HEK293 (cell line): ENCODE results near the gene NPTN.

Experiments used
- CTCF ChIP-seq: fragments of 450-650 bp; formaldehyde crosslinking; IDR thresholded peaks from 2 replicates; pipeline ENCODE4 v1.5.1; 2016; ENCODE audit warnings: missing biosample characterization, missing genetic modification characterization
- GFI1B ChIP-seq: fragments of 450-650 bp; formaldehyde crosslinking; IDR thresholded peaks from 2 replicates; pipeline ENCODE4 v1.5.1; 2016; ENCODE audit warnings: missing biosample characterization, missing genetic modification characterization
- HOXA7 ChIP-seq: sonication (generic); formaldehyde crosslinking; IDR thresholded peaks from 2 replicates; pipeline ENCODE4 v1.8.1; 2022; ENCODE audit warnings: missing genetic modification reagents, borderline replicate concordance
- MEIS1 ChIP-seq: sonication (generic); formaldehyde crosslinking; IDR thresholded peaks from 2 replicates; pipeline ENCODE4 v1.8.1; 2022; ENCODE audit warnings: missing genetic modification reagents, mild to moderate bottlenecking, borderline replicate concordance
- REST ChIP-seq: fragments of 450-650 bp; formaldehyde crosslinking; IDR thresholded peaks from 2 replicates; pipeline ENCODE4 v1.5.1; 2016; ENCODE audit warnings: missing biosample characterization, missing genetic modification characterization
- ZBTB44 ChIP-seq: fragments of 450-650 bp; IDR thresholded peaks from 2 replicates; pipeline ENCODE4 v1.5.1; 2018; ENCODE audit warnings: missing biosample characterization, mild to moderate bottlenecking, missing genetic modification characterization
- ZNF26 ChIP-seq: fragments of 450-650 bp; formaldehyde crosslinking; IDR thresholded peaks from 2 replicates; pipeline ENCODE4 v1.5.1; 2016; ENCODE audit warnings: missing biosample characterization, missing genetic modification characterization
- ZNF513 ChIP-seq: fragments of 450-650 bp; IDR thresholded peaks from 2 replicates; pipeline ENCODE4 v1.5.1; 2018; ENCODE audit warnings: missing biosample characterization, missing genetic modification characterization
- ZNF639 ChIP-seq: fragments of 450-650 bp; formaldehyde crosslinking; IDR thresholded peaks from 2 replicates; pipeline ENCODE4 v1.5.1; 2016; ENCODE audit warnings: missing biosample characterization, missing genetic modification characterization

GRCh38 chr15:73524919-73525318 is 108.3 kb downstream of the NPTN start:
- TF ChIP-seq CTCF = no peak
- TF ChIP-seq REST (tag by site-specific recombination) = no peak
- no peak for TF ChIP-seq MEIS1 (CRISPR knock-in tag)
- TF ChIP-seq ZBTB44 = no peak
- no peak for TF ChIP-seq GFI1B (tag by site-specific recombination)
- no peak for TF ChIP-seq HOXA7 (CRISPR knock-in tag)
- TF ChIP-seq ZNF26 (tag by site-specific recombination) = no peak
- no peak for TF ChIP-seq ZNF513 (tag by site-specific recombination)
- no peak for TF ChIP-seq ZNF639
